ENCODE measurements around the gene TRIP12. TPM values are rescaled to one million over a fixed set of nuclear protein-coding genes. Genes with fewer than 3 reads are reported as not detected.

TRIP12 gene
- total and polyA plus RNA-seq, 2 donors from 2014 or later, result 29.3 to 225 TPM

DNA sequence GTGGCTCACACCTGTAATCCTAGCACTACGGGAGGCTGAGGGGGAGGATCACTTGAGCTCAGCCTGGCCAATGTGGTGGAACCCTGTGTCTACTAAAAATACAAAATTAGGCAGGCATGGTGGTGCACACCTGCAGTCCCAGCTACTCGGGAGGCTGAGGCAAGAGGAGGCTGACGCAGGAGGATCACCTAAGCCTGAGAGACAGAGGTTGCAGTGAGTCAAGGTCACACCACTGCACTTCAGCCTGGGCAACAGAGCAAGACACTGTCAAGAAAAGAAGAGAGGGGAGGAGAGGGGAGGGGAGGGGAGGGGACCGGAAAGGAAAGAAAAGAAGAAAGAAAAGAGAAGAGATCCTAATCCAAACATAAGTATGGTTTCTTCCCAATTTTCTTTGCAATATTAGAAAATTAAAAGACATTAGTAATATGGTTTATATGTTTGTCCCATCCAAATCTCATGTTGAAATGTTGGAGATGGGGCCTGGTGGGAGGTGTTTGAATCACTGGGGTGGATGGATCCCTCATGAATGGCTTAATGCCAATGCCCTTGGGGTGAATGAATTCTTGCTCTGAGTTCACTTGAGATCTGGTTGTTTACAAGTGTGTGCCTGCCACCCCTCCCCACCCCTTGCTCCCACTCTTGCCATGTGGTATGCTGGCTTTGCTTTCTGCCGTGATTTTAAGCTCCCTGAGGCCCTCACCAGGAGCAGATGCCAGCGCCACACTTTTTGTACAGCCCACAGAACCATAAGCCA lies 50.7 kb downstream of the TRIP12 start:
- Histone ChIP-seq H3K27me3 (ENCODE audit: control insufficient read depth, insufficient read depth, low read length) (no peaks in the 10 kb centered on the region), H3K9ac (ENCODE audit: low read length in 3 of 3) (no peak overlapping the region), H3K27ac (ENCODE audit: low read depth in 2 of 2, low read length in 2 of 2) (no peak overlapping the region), H3K9me3 (ENCODE audit: control insufficient read depth in 2 of 3, insufficient read depth in 1 of 3, low read length in 3 of 3) (no peaks in the 10 kb centered on the region), H3K36me3 (ENCODE audit: control insufficient read depth in 2 of 3, insufficient read depth in 3 of 3, low read length in 3 of 3) (peaks cover 0 to 2% (median 2%) of the 10 kb centered on the region in 3 donors), H3K4me1 (ENCODE audit: control insufficient read depth in 2 of 3, insufficient read depth in 2 of 3, low read depth in 1 of 3, low read length in 3 of 3) (no peaks in the 10 kb centered on the region), H3K4me3 (ENCODE audit: low read length in 3 of 3) (no peak overlapping the region)
- TF ChIP-seq, protein P1, sequence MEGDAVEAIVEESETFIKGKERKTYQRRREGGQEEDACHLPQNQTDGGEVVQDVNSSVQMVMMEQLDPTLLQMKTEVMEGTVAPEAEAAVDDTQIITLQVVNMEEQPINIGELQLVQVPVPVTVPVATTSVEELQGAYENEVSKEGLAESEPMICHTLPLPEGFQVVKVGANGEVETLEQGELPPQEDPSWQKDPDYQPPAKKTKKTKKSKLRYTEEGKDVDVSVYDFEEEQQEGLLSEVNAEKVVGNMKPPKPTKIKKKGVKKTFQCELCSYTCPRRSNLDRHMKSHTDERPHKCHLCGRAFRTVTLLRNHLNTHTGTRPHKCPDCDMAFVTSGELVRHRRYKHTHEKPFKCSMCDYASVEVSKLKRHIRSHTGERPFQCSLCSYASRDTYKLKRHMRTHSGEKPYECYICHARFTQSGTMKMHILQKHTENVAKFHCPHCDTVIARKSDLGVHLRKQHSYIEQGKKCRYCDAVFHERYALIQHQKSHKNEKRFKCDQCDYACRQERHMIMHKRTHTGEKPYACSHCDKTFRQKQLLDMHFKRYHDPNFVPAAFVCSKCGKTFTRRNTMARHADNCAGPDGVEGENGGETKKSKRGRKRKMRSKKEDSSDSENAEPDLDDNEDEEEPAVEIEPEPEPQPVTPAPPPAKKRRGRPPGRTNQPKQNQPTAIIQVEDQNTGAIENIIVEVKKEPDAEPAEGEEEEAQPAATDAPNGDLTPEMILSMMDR (IDR thresholded peaks at IDR 0.05; ENCODE audit: borderline replicate concordance, extremely low read depth, insufficient read depth), result no peak
- no peak for FAIRE-seq
- DNase-seq, result no peak
- intact Hi-C loops (cut with DNase I), result no loop called here

DNA sequence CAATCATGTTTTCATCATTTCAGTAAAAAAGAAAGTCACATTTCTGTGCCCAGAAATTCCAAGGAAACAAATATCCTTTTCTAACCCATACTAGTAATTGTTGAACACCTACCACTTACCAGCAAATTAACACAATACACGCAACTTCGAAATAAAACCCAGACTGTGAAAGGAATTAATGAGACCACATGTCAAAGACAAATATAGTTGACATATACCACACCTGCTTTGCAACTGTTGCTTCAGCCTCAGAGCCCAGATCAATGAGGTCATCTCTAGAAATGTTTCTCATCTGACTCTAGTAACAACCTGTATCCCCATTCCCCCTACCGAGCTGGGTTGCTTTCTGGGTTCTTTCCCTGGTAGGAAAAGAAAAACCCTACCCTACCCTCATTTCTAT lies 52.6 kb downstream of the TRIP12 start:
- no peak for DNase-seq
- Histone ChIP-seq H3K27ac (ENCODE audit: low read depth in 2 of 2, low read length in 2 of 2) (no peak overlapping the region), H3K27me3 (ENCODE audit: control insufficient read depth, insufficient read depth, low read length) (no peaks in the 10 kb centered on the region), H3K36me3 (ENCODE audit: control insufficient read depth in 2 of 3, insufficient read depth in 3 of 3, low read length in 3 of 3) (peaks cover 0 to 2% (median 2%) of the 10 kb centered on the region in 3 donors), H3K4me3 (ENCODE audit: low read length in 3 of 3) (no peak overlapping the region), H3K9me3 (ENCODE audit: control insufficient read depth in 2 of 3, insufficient read depth in 1 of 3, low read length in 3 of 3) (no peaks in the 10 kb centered on the region), H3K9ac (ENCODE audit: low read length in 3 of 3) (no peak overlapping the region), H3K4me1 (ENCODE audit: control insufficient read depth in 2 of 3, insufficient read depth in 2 of 3, low read depth in 1 of 3, low read length in 3 of 3) (peaks cover 0 to 3% (median 0%) of the 10 kb centered on the region in 3 donors)
- TF ChIP-seq, protein P1 (IDR thresholded peaks at IDR 0.05; ENCODE audit: borderline replicate concordance, extremely low read depth, insufficient read depth), result no peak
- FAIRE-seq, result no peak
- intact Hi-C loops (cut with DNase I), result no loop called here

DNA sequence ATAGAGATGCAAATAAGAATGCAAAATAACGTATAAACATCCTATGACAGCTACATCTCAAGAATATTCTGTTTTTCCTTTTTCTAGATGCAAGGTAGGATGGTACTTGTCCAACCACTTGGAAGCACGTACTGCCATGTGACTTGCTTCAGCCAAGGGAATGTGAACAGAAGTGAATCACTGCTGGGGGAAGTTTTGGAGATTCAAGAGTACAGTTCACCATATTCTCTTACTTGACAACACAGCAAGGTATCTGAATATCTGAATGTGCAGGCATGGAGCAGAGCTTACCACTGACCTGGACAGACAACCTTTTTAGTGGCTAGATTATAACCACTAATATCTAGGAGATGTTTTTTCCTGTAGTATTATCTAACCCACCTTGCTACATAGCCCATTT lies 53.0 kb downstream of the TRIP12 start:
- Histone ChIP-seq H3K4me3 (ENCODE audit: low read length in 3 of 3) (no peak overlapping the region), H3K36me3 (ENCODE audit: control insufficient read depth in 2 of 3, insufficient read depth in 3 of 3, low read length in 3 of 3) (peaks cover 0 to 2% (median 2%) of the 10 kb centered on the region in 3 donors), H3K9ac (ENCODE audit: low read length in 3 of 3) (no peak overlapping the region), H3K4me1 (ENCODE audit: control insufficient read depth in 2 of 3, insufficient read depth in 2 of 3, low read depth in 1 of 3, low read length in 3 of 3) (peaks cover 0 to 3% (median 0%) of the 10 kb centered on the region in 3 donors), H3K27me3 (ENCODE audit: control insufficient read depth, insufficient read depth, low read length) (no peaks in the 10 kb centered on the region), H3K9me3 (ENCODE audit: control insufficient read depth in 2 of 3, insufficient read depth in 1 of 3, low read length in 3 of 3) (no peaks in the 10 kb centered on the region), H3K27ac (ENCODE audit: low read depth in 2 of 2, low read length in 2 of 2) (no peak overlapping the region)
- intact Hi-C loops (cut with DNase I), result no loop called here
- DNase-seq, result no peak
- FAIRE-seq, result no peak
- TF ChIP-seq, protein P1 (IDR thresholded peaks at IDR 0.05; ENCODE audit: borderline replicate concordance, extremely low read depth, insufficient read depth), result no peak

Data from kidney (tissue), 14 donors.